ENCODE results near the gene LCE3E.

DNA sequence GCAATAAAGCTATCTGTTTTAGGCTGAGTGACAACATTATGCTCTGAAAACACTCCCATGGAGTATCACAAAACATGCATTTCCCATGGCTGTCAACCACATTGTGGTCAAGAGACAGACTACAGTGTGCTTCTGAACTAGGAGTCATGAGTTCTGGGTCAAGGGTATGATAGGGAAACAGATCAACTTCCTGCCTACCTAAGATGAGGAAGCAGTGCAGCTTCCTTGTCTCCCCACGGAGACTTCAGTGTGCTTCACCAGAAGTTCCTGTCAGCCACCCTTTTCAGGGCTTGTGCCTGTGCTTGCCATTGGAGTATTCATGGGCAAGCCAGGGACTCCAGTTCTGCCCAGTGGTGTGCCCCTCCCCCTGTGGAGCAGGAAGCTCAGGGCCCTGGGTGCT is 19.9 kb downstream of the LCE3E start:
- TF ChIP-seq, protein P1, sequence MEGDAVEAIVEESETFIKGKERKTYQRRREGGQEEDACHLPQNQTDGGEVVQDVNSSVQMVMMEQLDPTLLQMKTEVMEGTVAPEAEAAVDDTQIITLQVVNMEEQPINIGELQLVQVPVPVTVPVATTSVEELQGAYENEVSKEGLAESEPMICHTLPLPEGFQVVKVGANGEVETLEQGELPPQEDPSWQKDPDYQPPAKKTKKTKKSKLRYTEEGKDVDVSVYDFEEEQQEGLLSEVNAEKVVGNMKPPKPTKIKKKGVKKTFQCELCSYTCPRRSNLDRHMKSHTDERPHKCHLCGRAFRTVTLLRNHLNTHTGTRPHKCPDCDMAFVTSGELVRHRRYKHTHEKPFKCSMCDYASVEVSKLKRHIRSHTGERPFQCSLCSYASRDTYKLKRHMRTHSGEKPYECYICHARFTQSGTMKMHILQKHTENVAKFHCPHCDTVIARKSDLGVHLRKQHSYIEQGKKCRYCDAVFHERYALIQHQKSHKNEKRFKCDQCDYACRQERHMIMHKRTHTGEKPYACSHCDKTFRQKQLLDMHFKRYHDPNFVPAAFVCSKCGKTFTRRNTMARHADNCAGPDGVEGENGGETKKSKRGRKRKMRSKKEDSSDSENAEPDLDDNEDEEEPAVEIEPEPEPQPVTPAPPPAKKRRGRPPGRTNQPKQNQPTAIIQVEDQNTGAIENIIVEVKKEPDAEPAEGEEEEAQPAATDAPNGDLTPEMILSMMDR (IDR thresholded peaks at IDR 0.05; ENCODE audit: insufficient read depth, low read depth, low read length), result no peak
- TF ChIP-seq EZH2 (IDR thresholded peaks at IDR 0.05; ENCODE audit: insufficient read depth, low read length), result no peak
